Kidney (tissue), 14 donors: ENCODE results near the gene LPIN2. TPM values are rescaled to one million over a fixed set of nuclear protein-coding genes. Genes with fewer than 3 reads are reported as not detected.
"Not testable (repeated sequence)": the region's sequence is repeated elsewhere in the genome, so short reads cannot be mapped to it uniquely, and the experiment has no call there.

Experiments
- DNase-seq, 5 donors: peaks; one replicate each; pipeline ENCODE4 v3.0.0-alpha.2; 2013 to 2020
- FAIRE-seq: peaks from 2 replicates; lab custom pipeline; 2012; peaks lifted over from hg19 to GRCh38; lab: Jason Lieb, UNC
- H3K27ac ChIP-seq, 2 donors: one replicate each; pipeline ENCODE4 v1.7.0; 2013; ENCODE audit warnings: low read depth in 2 of 2, low read length in 2 of 2, inconsistent platforms in 1 of 2
- H3K27me3 ChIP-seq: one replicate; pipeline ENCODE4 v1.7.1; 2013; ENCODE audit warnings: low read length, inconsistent platforms; ENCODE audit not compliant: control insufficient read depth, insufficient read depth
- H3K36me3 ChIP-seq, 3 donors: one replicate each; pipeline versions ENCODE4 v1.7.0 to v1.7.1; 2013; ENCODE audit warnings: low read length in 3 of 3, control low read depth in 1 of 3, inconsistent platforms in 1 of 3; ENCODE audit not compliant: insufficient read depth in 3 of 3, control insufficient read depth in 2 of 3
- H3K4me1 ChIP-seq, 3 donors: one replicate each; pipeline versions ENCODE4 v1.7.0 to v1.7.1; 2013; ENCODE audit warnings: low read length in 3 of 3, inconsistent platforms in 1 of 3, low read depth in 1 of 3; ENCODE audit not compliant: control insufficient read depth in 2 of 3, insufficient read depth in 2 of 3
- H3K4me3 ChIP-seq, 3 donors: one replicate each; pipeline versions ENCODE4 v1.7.0 to v1.8.1; 2013; ENCODE audit warnings: low read length in 3 of 3, control low read depth in 1 of 3, inconsistent platforms in 1 of 3
- H3K9ac ChIP-seq, 3 donors: one replicate each; pipeline versions ENCODE4 v1.7.0 to v1.7.1; 2013; ENCODE audit warnings: low read length in 3 of 3, control low read depth in 1 of 3, inconsistent platforms in 1 of 3
- H3K9me3 ChIP-seq, 3 donors: one replicate each; pipeline versions ENCODE4 v1.7.0 to v1.7.1; 2013; ENCODE audit warnings: low read length in 3 of 3, control low read depth in 1 of 3, inconsistent platforms in 1 of 3; ENCODE audit not compliant: control insufficient read depth in 2 of 3, insufficient read depth in 1 of 3
- intact Hi-C: fragments of 100-400 bp; cut with DNase I; formaldehyde crosslinking; loops from one replicate; pipeline ENCODE4 v1.11.1; 2022
- polyA plus RNA-seq: library from polyadenylated mRNA; stranded (reverse); fragments of 350-450 nt; fragmentation: Illumina TruSeq; extraction: RNeasy Lipid Tissue Mini Kit (QIAGEN cat#74804); gene quantifications from one replicate; pipeline ENCODE4 v1.2.3, GENCODE V29; 2014; ENCODE audit warnings: low read depth, low replicate concordance; ENCODE audit not compliant: insufficient read depth
- total RNA-seq: library from RNA; stranded (reverse); fragmentation: NEBNext Ultra II Directional; extraction: Animal tissue kit (Norgen Biotek cat#: 25700); gene quantifications from one replicate; pipeline ENCODE4 v1.2.1, GENCODE V29; 2021
- TF ChIP-seq, protein P1 (sequence below): IDR thresholded peaks from 3 replicates; pipeline ENCODE4 v1.5.1; 2012; ENCODE audit warnings: mild to moderate bottlenecking, moderate library complexity, borderline replicate concordance; ENCODE audit not compliant: insufficient read depth; ENCODE audit errors: extremely low read depth
- donor health status: control.
- donor health status: control.
- donor health status: control.
- donor health status: control.
- donor health status: control.
- donor health status: DM: yes; HTN: yes; CAD: no.
- donor health status: Normal renal cell carcinoma (clear cell type).

Gene LPIN2
- total and polyA plus RNA-seq, 2 donors from 2014 or later, result 14.3 to 52.3 TPM

DNA sequence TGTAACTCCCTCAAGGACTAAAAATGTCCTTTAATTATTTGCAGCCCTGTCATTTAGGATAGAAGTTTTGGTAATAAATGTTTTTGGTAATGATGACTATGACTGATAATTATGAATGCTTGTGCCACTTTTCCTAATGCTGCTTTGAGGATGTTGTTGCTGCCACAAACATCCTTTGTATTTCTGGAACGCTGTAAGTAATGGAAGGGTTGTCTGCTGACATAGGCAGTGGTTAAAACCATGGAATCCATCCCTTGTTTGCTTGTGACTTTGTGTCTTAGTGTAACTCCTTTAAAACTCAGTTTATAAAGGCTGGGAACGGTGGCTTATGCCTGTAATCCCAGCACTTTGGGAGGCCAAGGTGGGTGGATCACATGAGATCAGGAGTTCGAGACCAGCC is 19.8 kb upstream of the LPIN2 start:
- Histone ChIP-seq H3K4me1 (peaks cover 0 to 2% (median 0%) of the 10 kb centered on the region in 3 donors), H3K4me3 (no peak overlapping the region), H3K9ac (no peak overlapping the region), H3K9me3 (no peaks in the 10 kb centered on the region), H3K27ac (no peak overlapping the region), H3K36me3 (no peaks in the 10 kb centered on the region), H3K27me3 (no peaks in the 10 kb centered on the region)
- TF ChIP-seq, protein P1, sequence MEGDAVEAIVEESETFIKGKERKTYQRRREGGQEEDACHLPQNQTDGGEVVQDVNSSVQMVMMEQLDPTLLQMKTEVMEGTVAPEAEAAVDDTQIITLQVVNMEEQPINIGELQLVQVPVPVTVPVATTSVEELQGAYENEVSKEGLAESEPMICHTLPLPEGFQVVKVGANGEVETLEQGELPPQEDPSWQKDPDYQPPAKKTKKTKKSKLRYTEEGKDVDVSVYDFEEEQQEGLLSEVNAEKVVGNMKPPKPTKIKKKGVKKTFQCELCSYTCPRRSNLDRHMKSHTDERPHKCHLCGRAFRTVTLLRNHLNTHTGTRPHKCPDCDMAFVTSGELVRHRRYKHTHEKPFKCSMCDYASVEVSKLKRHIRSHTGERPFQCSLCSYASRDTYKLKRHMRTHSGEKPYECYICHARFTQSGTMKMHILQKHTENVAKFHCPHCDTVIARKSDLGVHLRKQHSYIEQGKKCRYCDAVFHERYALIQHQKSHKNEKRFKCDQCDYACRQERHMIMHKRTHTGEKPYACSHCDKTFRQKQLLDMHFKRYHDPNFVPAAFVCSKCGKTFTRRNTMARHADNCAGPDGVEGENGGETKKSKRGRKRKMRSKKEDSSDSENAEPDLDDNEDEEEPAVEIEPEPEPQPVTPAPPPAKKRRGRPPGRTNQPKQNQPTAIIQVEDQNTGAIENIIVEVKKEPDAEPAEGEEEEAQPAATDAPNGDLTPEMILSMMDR, result no peak
- FAIRE-seq (no peak), DNase-seq (no peak)
- intact Hi-C loops, result no loop called here

DNA sequence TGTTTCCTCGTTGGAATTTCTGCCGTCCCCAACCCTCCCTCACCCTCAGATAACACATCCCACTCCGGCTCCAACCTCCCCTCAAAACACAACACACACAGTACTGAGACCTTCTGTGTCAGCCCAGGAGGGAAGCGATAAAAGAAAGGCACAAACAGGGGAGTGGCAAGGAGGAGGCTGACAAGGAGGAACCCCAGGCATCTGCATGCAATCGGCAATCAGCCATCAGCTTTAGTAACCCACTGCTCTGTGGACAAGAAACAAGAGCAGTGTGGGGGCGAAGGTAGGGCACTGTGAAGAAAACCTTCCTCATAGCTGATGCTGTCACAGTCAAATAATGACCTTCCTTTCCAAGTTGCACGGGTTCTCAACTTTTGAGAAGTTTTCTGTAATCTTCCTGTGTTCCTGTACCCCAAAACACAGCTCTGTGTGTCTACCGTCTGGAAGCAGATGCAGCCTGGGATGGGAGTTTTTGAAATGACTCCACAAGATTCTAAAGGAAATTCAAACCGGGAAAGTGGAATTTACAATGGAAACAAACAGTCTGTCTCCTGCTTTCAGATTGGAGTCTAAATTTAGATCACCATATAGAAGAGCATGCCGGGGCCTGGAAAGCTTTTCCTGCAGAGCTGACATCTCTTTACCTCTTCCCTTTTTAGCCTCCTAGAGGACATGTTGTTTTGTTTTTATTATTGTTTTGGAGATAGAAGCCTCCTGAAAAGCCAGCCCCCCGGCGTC is 16.4 kb upstream of the LPIN2 start:
- H3K4me3 ChIP-seq, result no peak overlapping the region
- no peaks in the 10 kb centered on the region for H3K27me3 ChIP-seq
- no peak overlapping the region for H3K9ac ChIP-seq
- DNase-seq (peak in 3 of 5 donors; percentile 35 to 89 (median 78)), FAIRE-seq (no peak)
- H3K4me1 ChIP-seq, result peaks cover 0 to 14% (median 3%) of the 10 kb centered on the region in 3 donors
- TF ChIP-seq, protein P1, result no peak
- no peak overlapping the region for H3K27ac ChIP-seq
- no peaks in the 10 kb centered on the region for H3K36me3 ChIP-seq
- intact Hi-C loops, result no loop called here
- H3K9me3 ChIP-seq, result no peaks in the 10 kb centered on the region

GRCh38 chr18:3028115-3028514 is 15.2 kb upstream of the LPIN2 start:
- H3K27me3 ChIP-seq, H3K4me3 ChIP-seq, intact Hi-C loops, H3K9me3 ChIP-seq, H3K9ac ChIP-seq, H3K36me3 ChIP-seq, DNase-seq, FAIRE-seq: not testable (repeated sequence)
- H3K4me1 ChIP-seq, result peaks cover 0 to 14% (median 3%) of the 10 kb centered on the region in 3 donors
- peak overlapping the region; percentile 37 to 76 for H3K27ac ChIP-seq

- FAIRE-seq, result no peak
Measured at GRCh38 chr18:3027370-3027891, 14.5 kb upstream of the LPIN2 start.

More at GRCh38 chr18:3027370-3027891, 14.5 kb upstream of the LPIN2 start:
- Histone ChIP-seq H3K9ac (peak overlapping the region in 1 of 3 donors; percentile 10), H3K27ac (peak overlapping the region; percentile 71 to 76), H3K36me3 (no peaks in the 10 kb centered on the region), H3K4me3 (peak overlapping the region in 1 of 3 donors; percentile 6), H3K9me3 (no peaks in the 10 kb centered on the region), H3K4me1 (peaks cover 0 to 14% (median 3%) of the 10 kb centered on the region in 3 donors), H3K27me3 (no peaks in the 10 kb centered on the region)
- peak in 2 of 5 donors; percentile 43 to 59 for DNase-seq
- TF ChIP-seq, protein P1, result no peak
- intact Hi-C loops, result no loop called here
